Transverse colon (tissue), 4 donors: ENCODE data around the gene ZBTB7C.

Source experiments
- CTCF ChIP-seq, 5 experiments: fragments of 200-600 bp in 3 of 5; fragments of 450-650 bp in 2 of 5; sonication (generic) in 3 of 5; IDR thresholded peaks; 1 replicate in 2 of 5; 2 replicates in 3 of 5; pipeline ENCODE4 v1.5.1; 2016 to 2017; ENCODE audit warnings: antibody characterized with exemption in 5 of 5, inconsistent platforms in 3 of 5, mild to moderate bottlenecking in 2 of 5, moderate library complexity in 1 of 5
- POLR2AphosphoS5 ChIP-seq, 3 donors: sonication (generic); formaldehyde crosslinking; IDR thresholded peaks; one replicate each; pipeline ENCODE4 v1.6.1; 2016; ENCODE audit warnings: antibody characterized with exemption in 3 of 3

GRCh38 chr18:48137374-48138081 is 271.7 kb downstream of the ZBTB7C start:
- peak; percentile 10 to 57 (median 34) for TF ChIP-seq POLR2AphosphoS5 (IDR thresholded peaks at IDR 0.05)
- TF ChIP-seq CTCF (IDR thresholded peaks at IDR 0.05) = no peak
